Lower lobe of right lung (tissue), 2 donors: ENCODE measurements around the gene PRAMEF17. TPM values are rescaled to one million over a fixed set of nuclear protein-coding genes. Genes with fewer than 3 reads are reported as not detected.
"Not testable (repeated sequence)": the region's sequence is repeated elsewhere in the genome, so short reads cannot be mapped to it uniquely, and the experiment has no call there.

Experiments used
- ATAC-seq, 2 donors: fragments of 200-7000 bp; cut with Tn5 transposase; one replicate each; pipeline ENCODE4 v1.9.1; 2020 to 2022; ENCODE audit warnings: mild to moderate bottlenecking in 2 of 2, moderate library complexity in 2 of 2
- DNase-seq: peaks from one replicate; pipeline ENCODE4 v3.0.0-alpha.2; 2020
- H3K27ac ChIP-seq: fragments of 200-600 bp; one replicate; pipeline ENCODE4 v1.8.0; 2022
- H3K27me3 ChIP-seq: fragments of 200-600 bp; one replicate; pipeline ENCODE4 v1.8.0; 2022; ENCODE audit warnings: low read depth
- H3K36me3 ChIP-seq: fragments of 200-600 bp; one replicate; pipeline ENCODE4 v1.8.0; 2022; ENCODE audit warnings: mild to moderate bottlenecking
- H3K4me1 ChIP-seq: fragments of 200-600 bp; one replicate; pipeline ENCODE4 v1.8.0; 2022
- H3K4me3 ChIP-seq: fragments of 200-600 bp; one replicate; pipeline ENCODE4 v1.8.0; 2022; ENCODE audit warnings: mild to moderate bottlenecking
- H3K9me3 ChIP-seq: fragments of 200-600 bp; one replicate; pipeline ENCODE4 v1.8.0; 2022
- intact Hi-C: fragments of 100-400 bp; cut with DNase I; formaldehyde crosslinking; loops from one replicate; pipeline ENCODE4 v1.11.0; 2022
- long read RNA-seq: library from polyadenylated mRNA; unstranded; transcript quantifications from one replicate; pipeline ENCODE4 v2.0.0, GENCODE V29; 2021
- total RNA-seq: library from RNA; stranded (reverse); fragmentation: NEBNext Ultra II Directional; extraction: Animal tissue kit (Norgen Biotek cat#: 25700); gene quantifications from one replicate; pipeline ENCODE4 v1.2.1, GENCODE V29; 2021
- TF ChIP-seq, protein P1 (sequence below): fragments of 200-600 bp; IDR thresholded peaks from one replicate; pipeline ENCODE4 v1.8.0; 2022; ENCODE audit warnings: antibody characterized with exemption, mild to moderate bottlenecking
- donor health status: DM: no; HTN: yes; CAD: no; lungs with severe emphysema.

The PRAMEF17 gene
- total RNA-seq = not detected
- long read RNA-seq = 0 reads

DNA sequence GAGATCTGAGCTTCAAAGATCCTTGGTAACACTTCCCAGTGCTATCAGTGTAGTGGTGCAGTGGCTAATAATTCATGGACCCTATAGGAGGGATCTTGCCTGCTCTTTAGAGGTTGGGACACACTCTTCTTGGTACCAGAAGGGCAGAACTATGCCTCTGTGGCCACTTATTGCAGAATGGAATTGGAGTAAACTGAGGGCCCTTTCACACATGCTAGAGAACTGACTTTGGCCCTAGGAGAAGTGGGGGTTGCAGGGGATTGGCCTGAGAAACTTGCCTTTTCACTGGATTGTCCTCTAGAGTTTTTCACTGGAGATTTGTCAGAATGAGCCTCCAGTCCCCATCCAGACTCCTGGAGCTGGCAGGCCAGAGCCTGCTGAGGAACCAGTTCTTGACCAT lies at the start of gene PRAMEF17:
TSS of gene PRAMEF17 (plus strand) at position 301 of the 400 bp plus-strand sequence. CDS start at position 327, 26 bp downstream.
- H3K9me3 ChIP-seq, H3K27ac ChIP-seq, DNase-seq, ATAC-seq, H3K36me3 ChIP-seq, H3K4me3 ChIP-seq, H3K27me3 ChIP-seq, intact Hi-C loops, H3K4me1 ChIP-seq: not testable (repeated sequence)

DNA sequence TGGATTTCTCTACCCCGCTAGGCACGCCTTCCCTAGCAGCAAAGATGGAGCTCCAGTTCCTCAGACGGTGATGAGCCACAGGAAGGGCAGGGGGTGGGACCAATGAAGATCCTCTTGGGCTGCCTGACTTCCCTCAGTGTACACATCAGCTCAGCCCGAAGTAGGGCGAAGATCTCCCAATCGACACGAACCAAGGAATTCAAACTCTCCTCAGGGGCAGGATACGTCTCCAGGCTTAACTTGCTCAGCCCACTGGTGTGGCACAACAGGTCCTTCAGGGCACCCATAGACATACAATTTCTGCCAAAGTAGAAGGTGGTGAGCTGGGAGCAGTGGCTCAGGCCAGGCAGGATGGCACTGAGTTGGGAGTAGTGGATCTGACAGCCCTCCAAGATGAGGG lies 46.9 kb upstream of the PRAMEF17 start:
- H3K27ac ChIP-seq, intact Hi-C loops, ATAC-seq, H3K9me3 ChIP-seq, H3K36me3 ChIP-seq, H3K27me3 ChIP-seq, H3K4me1 ChIP-seq, H3K4me3 ChIP-seq, DNase-seq: not testable (repeated sequence)

DNA sequence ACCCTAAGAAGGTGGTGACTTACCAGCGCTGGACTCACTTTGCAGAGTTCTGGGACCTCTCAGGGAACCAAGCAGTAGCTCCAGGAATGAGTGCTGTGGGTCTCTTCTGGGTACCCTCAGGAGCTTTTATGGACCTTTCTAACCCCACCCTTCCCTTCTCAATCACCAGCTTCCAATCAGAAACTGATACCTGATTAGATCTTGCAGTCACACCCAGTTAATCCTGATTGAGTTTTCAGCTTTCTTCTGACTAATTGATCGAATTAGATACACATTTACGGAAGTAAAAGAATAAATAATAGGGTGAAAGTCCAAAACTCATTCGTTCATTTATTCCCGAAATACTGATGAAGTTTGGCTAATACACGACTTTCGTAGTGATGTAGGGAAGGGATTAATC lies 42.4 kb upstream of the PRAMEF17 start, which contains the start of gene PRAMEF14:
TSS of gene PRAMEF14 (minus strand) at position 101 of the 400 bp plus-strand sequence. CDS start 1,820 bp downstream, outside the sequence.
- H3K4me1 ChIP-seq, H3K4me3 ChIP-seq, intact Hi-C loops, H3K27me3 ChIP-seq, H3K9me3 ChIP-seq, ATAC-seq, H3K36me3 ChIP-seq, H3K27ac ChIP-seq, DNase-seq: not testable (repeated sequence)

GRCh38 chr1:13353476-13353875 lies 36.0 kb upstream of the PRAMEF17 start:
- intact Hi-C loops, H3K27ac ChIP-seq, H3K4me1 ChIP-seq, DNase-seq, H3K4me3 ChIP-seq, H3K9me3 ChIP-seq, H3K36me3 ChIP-seq, ATAC-seq, H3K27me3 ChIP-seq: not testable (repeated sequence)

GRCh38 chr1:13354475-13354874 lies 35.0 kb upstream of the PRAMEF17 start:
- H3K27ac ChIP-seq, H3K4me1 ChIP-seq, ATAC-seq, H3K4me3 ChIP-seq, DNase-seq, intact Hi-C loops, H3K9me3 ChIP-seq, H3K36me3 ChIP-seq, H3K27me3 ChIP-seq: not testable (repeated sequence)

- TF ChIP-seq, protein P1, sequence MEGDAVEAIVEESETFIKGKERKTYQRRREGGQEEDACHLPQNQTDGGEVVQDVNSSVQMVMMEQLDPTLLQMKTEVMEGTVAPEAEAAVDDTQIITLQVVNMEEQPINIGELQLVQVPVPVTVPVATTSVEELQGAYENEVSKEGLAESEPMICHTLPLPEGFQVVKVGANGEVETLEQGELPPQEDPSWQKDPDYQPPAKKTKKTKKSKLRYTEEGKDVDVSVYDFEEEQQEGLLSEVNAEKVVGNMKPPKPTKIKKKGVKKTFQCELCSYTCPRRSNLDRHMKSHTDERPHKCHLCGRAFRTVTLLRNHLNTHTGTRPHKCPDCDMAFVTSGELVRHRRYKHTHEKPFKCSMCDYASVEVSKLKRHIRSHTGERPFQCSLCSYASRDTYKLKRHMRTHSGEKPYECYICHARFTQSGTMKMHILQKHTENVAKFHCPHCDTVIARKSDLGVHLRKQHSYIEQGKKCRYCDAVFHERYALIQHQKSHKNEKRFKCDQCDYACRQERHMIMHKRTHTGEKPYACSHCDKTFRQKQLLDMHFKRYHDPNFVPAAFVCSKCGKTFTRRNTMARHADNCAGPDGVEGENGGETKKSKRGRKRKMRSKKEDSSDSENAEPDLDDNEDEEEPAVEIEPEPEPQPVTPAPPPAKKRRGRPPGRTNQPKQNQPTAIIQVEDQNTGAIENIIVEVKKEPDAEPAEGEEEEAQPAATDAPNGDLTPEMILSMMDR = peak; percentile 54
- ATAC-seq, intact Hi-C loops: not testable (repeated sequence)
Observed at GRCh38 chr1:13356774-13357173, 32.7 kb upstream of the PRAMEF17 start.

DNA sequence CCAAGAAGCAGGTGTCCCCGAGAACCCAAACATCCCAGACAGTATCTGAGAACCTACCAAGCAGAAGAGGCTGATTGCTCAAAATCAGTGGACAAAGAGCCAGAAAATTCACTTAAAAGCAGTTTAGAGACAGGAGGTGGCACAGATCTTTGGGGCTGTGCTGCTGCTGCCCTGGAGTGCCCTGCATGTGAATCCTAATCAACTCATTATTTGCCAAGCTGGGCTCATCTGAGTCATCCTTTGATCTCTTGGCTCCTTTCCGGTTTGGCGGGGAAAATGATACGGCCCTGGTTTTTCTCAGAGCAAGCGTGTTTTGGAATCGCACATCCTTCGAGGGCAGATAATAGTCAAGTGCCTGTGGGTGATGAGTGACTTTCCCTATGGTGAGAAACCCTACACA lies 27.1 kb upstream of the PRAMEF17 start:
- ATAC-seq, H3K27ac ChIP-seq, H3K4me3 ChIP-seq, intact Hi-C loops, DNase-seq, H3K9me3 ChIP-seq, H3K4me1 ChIP-seq, H3K36me3 ChIP-seq, H3K27me3 ChIP-seq: not testable (repeated sequence)

More at GRCh38 chr1:13356774-13357173, 32.7 kb upstream of the PRAMEF17 start:
- not testable (repeated sequence) for H3K9me3 ChIP-seq, H3K27me3 ChIP-seq, H3K4me1 ChIP-seq, DNase-seq, H3K27ac ChIP-seq, H3K36me3 ChIP-seq, H3K4me3 ChIP-seq

- H3K27ac ChIP-seq, H3K27me3 ChIP-seq, H3K4me1 ChIP-seq, H3K9me3 ChIP-seq, H3K4me3 ChIP-seq, DNase-seq, intact Hi-C loops, H3K36me3 ChIP-seq: not testable (repeated sequence)
- ATAC-seq = peak; percentile 77 to 79
Observed at GRCh38 chr1:13364928-13365327, 24.5 kb upstream of the PRAMEF17 start.

DNA sequence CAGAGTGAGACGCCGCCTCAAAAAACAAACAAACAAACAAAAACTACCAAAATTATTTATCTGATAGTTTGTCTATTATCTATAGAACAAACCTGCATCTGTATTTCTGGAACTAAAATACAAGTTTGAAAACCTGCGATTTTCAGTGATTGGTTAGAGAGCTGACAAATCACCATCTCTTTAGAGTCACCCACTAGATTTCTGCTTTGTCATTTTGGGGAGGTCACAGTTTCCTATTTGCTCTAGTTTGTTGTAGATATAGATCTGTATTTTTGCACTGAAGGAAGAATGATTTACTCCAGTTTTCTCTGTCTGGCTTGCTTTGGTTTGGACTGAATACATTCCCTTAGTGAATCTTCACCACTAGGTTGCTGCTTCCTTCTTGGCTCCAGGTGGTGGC lies 22.9 kb upstream of the PRAMEF17 start:
- H3K9me3 ChIP-seq, H3K4me1 ChIP-seq, H3K36me3 ChIP-seq, H3K27me3 ChIP-seq, DNase-seq, intact Hi-C loops, H3K4me3 ChIP-seq, H3K27ac ChIP-seq, ATAC-seq: not testable (repeated sequence)

DNA sequence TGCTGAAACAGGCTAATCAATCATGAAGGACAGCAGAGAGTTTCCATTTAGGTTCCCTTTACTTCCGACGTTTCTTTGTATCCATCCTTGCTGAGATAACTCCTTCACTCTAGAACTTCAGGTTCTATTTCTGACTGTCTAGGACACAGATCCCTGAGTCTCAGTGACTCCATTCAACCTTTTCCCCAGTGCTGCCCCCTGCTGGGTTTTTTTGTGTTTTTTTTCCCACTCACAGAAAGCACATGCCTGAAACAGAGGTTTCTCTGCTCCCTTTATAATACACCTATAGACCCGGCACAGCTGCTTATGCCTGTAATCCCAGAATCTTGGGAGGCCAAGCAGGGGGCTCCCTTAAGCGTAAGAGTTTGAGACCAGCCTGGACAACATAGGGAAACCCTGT lies 20.9 kb upstream of the PRAMEF17 start:
- H3K4me3 ChIP-seq, H3K27me3 ChIP-seq, H3K27ac ChIP-seq, ATAC-seq, H3K9me3 ChIP-seq, DNase-seq, H3K4me1 ChIP-seq, H3K36me3 ChIP-seq, intact Hi-C loops: not testable (repeated sequence)

DNA sequence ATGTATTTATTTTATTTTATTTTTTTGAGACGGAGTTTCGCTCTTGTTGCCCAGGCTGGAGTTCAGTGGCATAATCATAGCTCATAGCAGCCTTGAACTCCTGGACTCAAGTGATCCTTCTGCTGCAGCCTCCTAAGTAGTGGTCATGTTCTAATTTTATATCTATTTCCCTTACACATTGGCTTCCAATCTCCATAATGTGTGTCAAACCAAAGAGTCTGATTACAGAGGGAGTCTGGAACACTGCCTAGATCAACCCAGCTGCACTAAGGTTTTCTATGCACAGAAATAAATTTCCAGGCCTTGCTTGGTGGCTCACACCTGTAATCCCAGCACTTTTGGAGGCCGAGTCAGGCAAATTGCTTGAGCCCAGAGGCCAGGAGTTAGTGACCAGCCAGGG lies 10.4 kb upstream of the PRAMEF17 start:
- ATAC-seq, H3K4me3 ChIP-seq, H3K27me3 ChIP-seq, H3K27ac ChIP-seq, H3K4me1 ChIP-seq, H3K9me3 ChIP-seq, H3K36me3 ChIP-seq, DNase-seq, intact Hi-C loops: not testable (repeated sequence)

GRCh38 chr1:13380380-13380779 lies 9.1 kb upstream of the PRAMEF17 start:
- H3K9me3 ChIP-seq, intact Hi-C loops, H3K4me3 ChIP-seq, DNase-seq, H3K27ac ChIP-seq, H3K36me3 ChIP-seq, H3K4me1 ChIP-seq, ATAC-seq, H3K27me3 ChIP-seq: not testable (repeated sequence)

- DNase-seq, ATAC-seq, H3K27me3 ChIP-seq, intact Hi-C loops, H3K36me3 ChIP-seq, H3K9me3 ChIP-seq, H3K4me3 ChIP-seq, H3K27ac ChIP-seq, H3K4me1 ChIP-seq: not testable (repeated sequence)
Observed at GRCh38 chr1:13393004-13393403, 3.6 kb downstream of the PRAMEF17 start.

- H3K9me3 ChIP-seq, H3K4me3 ChIP-seq, ATAC-seq, H3K27ac ChIP-seq, intact Hi-C loops, DNase-seq, H3K27me3 ChIP-seq, H3K4me1 ChIP-seq, H3K36me3 ChIP-seq: not testable (repeated sequence)
Observed at GRCh38 chr1:13394761-13395160, 5.3 kb downstream of the PRAMEF17 start.
